Measurements from ENCODE around the gene DPP6.

GRCh38 chr7:154415709-154416399 is 363.7 kb downstream of the DPP6 start:
- TF ChIP-seq CTCF (conservative IDR thresholded peaks at IDR 0.05; ENCODE audit: low read length) = no peak
- no peak for TF ChIP-seq EZH2phosphoT487 (IDR thresholded peaks at IDR 0.05; ENCODE audit: borderline replicate concordance)

All from Loucy (cell line).